Panc1 (cell line): ENCODE measurements around the gene ANKRD26. TPM values are rescaled to one million over a fixed set of nuclear protein-coding genes. Genes with fewer than 3 reads are reported as not detected.
A peak's percentile ranks its signal among the peaks of the same experiment; 100 is the strongest.

Experiments
- ATAC-seq: fragments of 200-7000 bp; cut with Tn5 transposase; 2 replicates; pipeline ENCODE4 v1.9.1; 2020; ENCODE audit warnings: mild to moderate bottlenecking, moderate library complexity
- BruUV-seq: library from RNA; stranded (reverse); fragments of 400-500 nt; replicated peaks from 2 replicates; lab custom pipeline; 2021; lab: Mats Ljungman, UMichigan
- CTCF ChIA-PET: fragments of 300-600 bp; sonication (Branson Sonifier 250); formaldehyde crosslinking; loops from one replicate; lab custom pipeline; 2022; ENCODE audit warnings: antibody characterized with exemption; lab: Charles Lee
- POLR2A ChIA-PET: fragments of 300-600 bp; sonication (Branson Sonifier 250); formaldehyde crosslinking; loops from one replicate; lab custom pipeline; 2022; ENCODE audit warnings: antibody characterized with exemption; lab: Charles Lee
- DNase-seq: peaks from one replicate; pipeline ENCODE4 v3.0.0-alpha.2; 2010; ENCODE audit warnings: low read depth, low spot score
- H3K27ac ChIP-seq: 2 replicates; pipeline ENCODE4 v1.5.1; 2011; ENCODE audit warnings: mild to moderate bottlenecking, low read length, inconsistent platforms
- H3K27me3 ChIP-seq: fragments of 200-500 bp; sonication (Bioruptor generic); 2 replicates; pipeline ENCODE4 v1.6.0; 2014; ENCODE audit warnings: low read length, inconsistent platforms; ENCODE audit not compliant: control insufficient read depth, insufficient read depth
- H3K36me3 ChIP-seq: fragments of 200-500 bp; sonication (Bioruptor generic); 2 replicates; pipeline ENCODE4 v1.5.1; 2014; ENCODE audit warnings: inconsistent platforms, mild to moderate bottlenecking, low read length, moderate library complexity; ENCODE audit not compliant: control insufficient read depth, insufficient read depth
- H3K4me1 ChIP-seq: 2 replicates; pipeline ENCODE4 v1.5.1; 2011; ENCODE audit warnings: inconsistent platforms, mild to moderate bottlenecking, low read length, moderate library complexity; ENCODE audit not compliant: control insufficient read depth, insufficient read depth
- H3K4me3 ChIP-seq, 2 experiments: 2 replicates each; pipeline ENCODE4 v1.5.1; 2011 to 2012; ENCODE audit warnings: low read depth in 2 of 2, low read length in 2 of 2, mild to moderate bottlenecking in 2 of 2, inconsistent platforms in 1 of 2, moderate library complexity in 1 of 2
- H3K9me3 ChIP-seq: fragments of 200-500 bp; sonication (Bioruptor generic); 2 replicates; pipeline ENCODE4 v1.5.1; 2014; ENCODE audit warnings: low read depth, mild to moderate bottlenecking, inconsistent platforms, low read length, moderate library complexity; ENCODE audit not compliant: control insufficient read depth, insufficient read depth
- CTCF ChIP-seq: fragments of 450-650 bp; IDR thresholded peaks from 2 replicates; pipeline ENCODE4 v1.5.1; 2017; ENCODE audit warnings: mild to moderate bottlenecking
- POLR2AphosphoS5 ChIP-seq: IDR thresholded peaks from 2 replicates; pipeline ENCODE4 v1.6.1; 2012; ENCODE audit warnings: mild to moderate bottlenecking, low read depth, low read length, moderate library complexity
- REST ChIP-seq, 2 experiments: IDR thresholded peaks; 2 replicates each; pipeline ENCODE4 v1.6.1; 2011 to 2012; ENCODE audit warnings: low read depth in 2 of 2, control low read depth in 1 of 2, low read length in 1 of 2, mild to moderate bottlenecking in 1 of 2, moderate library complexity in 1 of 2; ENCODE audit not compliant: insufficient read depth in 1 of 2
- SIN3A ChIP-seq: IDR thresholded peaks from 2 replicates; pipeline ENCODE4 v1.6.1; 2012; ENCODE audit warnings: low read depth, mild to moderate bottlenecking, low read length, moderate library complexity, borderline replicate concordance; ENCODE audit not compliant: insufficient read depth
- TCF7L2 ChIP-seq: IDR thresholded peaks from 2 replicates; pipeline ENCODE4 v1.6.1; 2011; ENCODE audit warnings: mild to moderate bottlenecking, low read depth, low read length, inconsistent platforms
- in situ Hi-C: cut with HindIII; loops from 2 replicates; pipeline ENCODE4 v1.10.0; 2016; ENCODE audit warnings: low sequenced_read_pairs, low pct_unique_long_range_greater_than_20kb
- intact Hi-C: fragments of 100-400 bp; cut with micrococcal nuclease; formaldehyde crosslinking; loops from one replicate; pipeline ENCODE4 v1.10.0; 2022; ENCODE audit not compliant: unreplicated experiment
- total RNA-seq: library from RNA; stranded (reverse); gene quantifications from one replicate; pipeline ENCODE4 v1.2.1, GENCODE V29; 2021; ENCODE audit not compliant: unreplicated experiment

Gene ANKRD26
- total RNA-seq, 1 experiment from 2014 or later, result 6.9 TPM

DNA sequence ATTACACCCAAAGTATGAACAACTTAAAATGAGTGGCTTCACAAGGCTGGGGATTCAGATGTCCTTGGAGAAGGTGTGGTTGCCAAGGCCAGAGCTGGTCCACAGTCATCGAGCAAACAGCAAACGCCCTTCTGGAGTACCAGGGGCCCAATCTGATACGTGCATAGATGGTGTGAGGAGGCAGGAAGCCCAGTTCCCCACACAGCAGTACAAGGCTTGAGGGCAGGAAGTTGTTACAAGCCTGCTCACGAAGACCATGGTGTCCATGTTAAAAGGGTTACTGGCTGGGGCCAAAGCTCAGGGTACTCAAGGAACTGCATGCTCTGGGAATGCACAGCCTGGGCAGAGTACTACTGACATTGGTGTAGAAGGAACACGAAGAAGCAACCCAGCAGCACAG lies 4.6 kb upstream of the ANKRD26 start:
- ATAC-seq (no peak), DNase-seq (no peak)
- ChIA-PET CTCF (no interaction called here), POLR2A (no interaction called here)
- H3K27ac ChIP-seq, result no peak overlapping the region
- in situ Hi-C loops, result no loop called here
- no peaks in the 10 kb centered on the region for H3K27me3 ChIP-seq
- no peaks in the 10 kb centered on the region for H3K4me1 ChIP-seq
- no peaks in the 10 kb centered on the region for H3K9me3 ChIP-seq
- H3K36me3 ChIP-seq, result no peaks in the 10 kb centered on the region; the same call in 1 of the 2 replicates
- no peak overlapping the region for H3K4me3 ChIP-seq
- BruUV-seq, result no TSS peak
- intact Hi-C loops, result no loop called here
- no peak for TF ChIP-seq CTCF

DNA sequence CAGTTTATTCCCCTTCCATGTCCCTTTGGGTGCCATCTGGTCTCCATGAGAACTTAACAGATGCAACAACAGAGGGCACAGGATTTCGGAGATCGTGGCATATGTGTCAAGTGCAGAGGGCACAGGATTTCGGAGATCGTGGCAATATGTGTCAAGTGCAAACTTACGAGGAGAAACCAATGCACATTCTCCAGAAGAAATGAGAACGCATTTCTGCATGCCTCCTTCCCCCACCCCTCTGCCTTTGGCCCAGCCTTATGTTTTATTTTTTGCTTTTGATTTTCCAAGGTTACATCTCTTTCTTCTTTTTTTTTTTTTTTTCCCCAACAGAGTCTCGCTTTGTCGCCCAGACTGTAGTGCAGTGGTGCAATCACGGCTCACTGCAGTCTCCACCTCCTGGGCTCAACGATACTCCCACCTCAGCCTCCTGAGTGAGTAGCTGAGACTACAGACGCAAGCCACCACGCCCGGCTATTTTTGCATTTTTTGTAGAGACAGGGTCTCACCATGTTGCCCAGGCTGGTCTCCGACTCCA lies 586 bp upstream of the ANKRD26 start:
- peak overlapping the region; percentile 67; the same call in 1 of the 2 replicates for H3K27ac ChIP-seq
- TF ChIP-seq TCF7L2 (no peak), REST (IDR thresholded peaks at IDR 0.05; ENCODE audit: insufficient read depth in 1 of 2, low read depth in 2 of 2, low read length in 1 of 2) (no peak), CTCF (no peak), POLR2AphosphoS5 (no peak), SIN3A (no peak)
- H3K4me1 ChIP-seq, result no peaks in the 10 kb centered on the region
- no TSS peak for BruUV-seq
- in situ Hi-C loops, result no loop called here
- CTCF ChIA-PET, result no interaction called here
- POLR2A ChIA-PET, result no interaction called here
- intact Hi-C loops, result no loop called here
- H3K36me3 ChIP-seq, result peaks cover 4% of the 10 kb centered on the region; the same call in 1 of the 2 replicates
- peak overlapping the region; percentile 71 to 83 for H3K4me3 ChIP-seq
- H3K9me3 ChIP-seq, result no peaks in the 10 kb centered on the region
- H3K27me3 ChIP-seq, result no peaks in the 10 kb centered on the region
- DNase-seq, result no peak
- ATAC-seq, result peak; percentile 46
